MCF 10A (cell line): Measurements from ENCODE around the gene MED15. TPM values are rescaled to one million over a fixed set of nuclear protein-coding genes. Genes with fewer than 3 reads are reported as not detected.
A peak's percentile ranks its signal among the peaks of the same experiment; 100 is the strongest.

Source experiments
- BruUV-seq: library from RNA; stranded (reverse); fragments of 400-500 nt; replicated peaks from 2 replicates; lab custom pipeline; 2021; lab: Mats Ljungman, UMichigan
- CTCF ChIA-PET: fragments of 300-600 bp; sonication (Branson Sonifier 250); formaldehyde crosslinking; extraction: SDS; loops from one replicate; lab custom pipeline; 2021; ENCODE audit warnings: antibody characterized with exemption, inconsistent platforms; lab: Yijun Ruan, JAX
- POLR2A ChIA-PET: fragments of 300-600, 350-650 bp; sonication (Branson Sonifier 250); formaldehyde crosslinking; extraction: SDS; loops from one replicate; lab custom pipeline; 2020; ENCODE audit warnings: antibody characterized with exemption, inconsistent platforms; lab: Yijun Ruan, JAX
- DNase-seq: peaks from one replicate; pipeline ENCODE4 v3.0.0-alpha.2; 2018; ENCODE audit not compliant: unreplicated experiment
- H3K27ac Mint-ChIP-seq: one replicate; pipeline ENCODE4 v1.8.0; 2022; ENCODE audit warnings: mild to moderate bottlenecking, low read depth, mixed read lengths; ENCODE audit not compliant: unreplicated experiment
- H3K27me3 Mint-ChIP-seq: one replicate; pipeline ENCODE4 v1.8.0; 2022; ENCODE audit warnings: mixed read lengths; ENCODE audit not compliant: insufficient read depth, unreplicated experiment
- H3K36me3 Mint-ChIP-seq: one replicate; pipeline ENCODE4 v1.8.0; 2022; ENCODE audit warnings: mild to moderate bottlenecking, moderate library complexity, mixed read lengths; ENCODE audit not compliant: insufficient read depth, unreplicated experiment
- H3K4me1 Mint-ChIP-seq: one replicate; pipeline ENCODE4 v1.8.0; 2022; ENCODE audit warnings: mixed read lengths; ENCODE audit not compliant: insufficient read depth, unreplicated experiment
- H3K4me3 Mint-ChIP-seq: one replicate; pipeline ENCODE4 v1.8.0; 2022; ENCODE audit warnings: mild to moderate bottlenecking, moderate library complexity, mixed read lengths; ENCODE audit not compliant: unreplicated experiment
- H3K9me3 Mint-ChIP-seq: one replicate; pipeline ENCODE4 v1.8.0; 2022; ENCODE audit warnings: mixed read lengths; ENCODE audit not compliant: unreplicated experiment
- intact Hi-C: fragments of 100-400 bp; cut with micrococcal nuclease; formaldehyde crosslinking; loops from 2 replicates; pipeline ENCODE4 v1.14.1; 2022
- total RNA-seq: library from RNA; stranded (reverse); gene quantifications from 2 replicates; pipeline ENCODE4 v1.2.3, GENCODE V29; 2022
- TF ChIP-seq, protein P1 (sequence below): fragments of 200-600 bp; IDR thresholded peaks from one replicate; pipeline ENCODE4 v1.8.0; 2022; ENCODE audit warnings: antibody characterized with exemption, mild to moderate bottlenecking; ENCODE audit not compliant: unreplicated experiment

The MED15 gene
- total RNA-seq, 1 experiment from 2014 or later: 122 TPM

DNA sequence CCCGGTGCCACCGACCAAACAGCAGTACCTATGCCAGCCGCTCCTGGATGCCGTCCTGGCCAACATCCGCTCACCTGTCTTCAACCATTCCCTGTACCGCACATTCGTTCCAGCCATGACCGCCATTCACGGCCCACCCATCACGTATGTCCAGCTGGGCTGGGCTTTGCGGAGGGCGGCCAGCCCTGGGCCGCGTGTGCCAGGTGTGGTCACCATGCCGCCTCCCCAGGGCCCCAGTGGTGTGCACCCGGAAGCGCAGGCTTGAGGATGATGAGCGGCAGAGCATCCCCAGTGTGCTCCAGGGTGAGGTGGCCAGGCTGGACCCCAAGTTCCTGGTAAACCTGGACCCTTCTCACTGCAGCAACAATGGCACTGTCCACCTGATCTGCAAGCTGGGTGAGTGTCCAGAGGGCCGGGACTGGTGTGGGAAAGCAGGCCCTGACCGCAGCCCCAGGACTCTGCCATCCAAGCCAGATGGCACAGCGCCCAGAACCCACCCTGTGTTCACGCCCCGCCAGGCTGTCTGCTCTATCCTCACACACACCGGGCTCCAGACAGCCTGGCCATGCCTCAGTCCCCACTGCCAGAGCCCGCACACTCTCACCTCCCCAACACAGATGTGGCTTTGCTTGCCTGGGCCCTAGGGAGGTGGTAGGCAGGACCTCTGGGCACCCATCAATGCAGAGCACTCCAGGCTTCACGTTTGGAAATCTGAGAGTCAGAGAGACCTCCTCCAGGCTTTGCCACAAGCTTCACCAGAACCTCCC is 77.6 kb downstream of the MED15 start:
- H3K9me3 Mint-ChIP-seq: no peaks in the 10 kb centered on the region
- no peak for DNase-seq
- intact Hi-C loops: no loop called here
- peaks cover 64% of the 10 kb centered on the region for H3K36me3 Mint-ChIP-seq
- no peaks in the 10 kb centered on the region for H3K27me3 Mint-ChIP-seq
- TF ChIP-seq, protein P1, sequence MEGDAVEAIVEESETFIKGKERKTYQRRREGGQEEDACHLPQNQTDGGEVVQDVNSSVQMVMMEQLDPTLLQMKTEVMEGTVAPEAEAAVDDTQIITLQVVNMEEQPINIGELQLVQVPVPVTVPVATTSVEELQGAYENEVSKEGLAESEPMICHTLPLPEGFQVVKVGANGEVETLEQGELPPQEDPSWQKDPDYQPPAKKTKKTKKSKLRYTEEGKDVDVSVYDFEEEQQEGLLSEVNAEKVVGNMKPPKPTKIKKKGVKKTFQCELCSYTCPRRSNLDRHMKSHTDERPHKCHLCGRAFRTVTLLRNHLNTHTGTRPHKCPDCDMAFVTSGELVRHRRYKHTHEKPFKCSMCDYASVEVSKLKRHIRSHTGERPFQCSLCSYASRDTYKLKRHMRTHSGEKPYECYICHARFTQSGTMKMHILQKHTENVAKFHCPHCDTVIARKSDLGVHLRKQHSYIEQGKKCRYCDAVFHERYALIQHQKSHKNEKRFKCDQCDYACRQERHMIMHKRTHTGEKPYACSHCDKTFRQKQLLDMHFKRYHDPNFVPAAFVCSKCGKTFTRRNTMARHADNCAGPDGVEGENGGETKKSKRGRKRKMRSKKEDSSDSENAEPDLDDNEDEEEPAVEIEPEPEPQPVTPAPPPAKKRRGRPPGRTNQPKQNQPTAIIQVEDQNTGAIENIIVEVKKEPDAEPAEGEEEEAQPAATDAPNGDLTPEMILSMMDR: no peak
- peak overlapping the region; percentile 84 for H3K27ac Mint-ChIP-seq
- peaks cover 9% of the 10 kb centered on the region for H3K4me1 Mint-ChIP-seq
- POLR2A ChIA-PET: interaction anchor here (0.7 to 1.0 kb wide), 4 partner anchors 9 to 83 kb away, joined by 3 to 4 read pairs (median 4); no protein-coding TSS in a partner anchor
- BruUV-seq: no TSS peak
- CTCF ChIA-PET: no interaction called here
- H3K4me3 Mint-ChIP-seq: no peak overlapping the region

DNA sequence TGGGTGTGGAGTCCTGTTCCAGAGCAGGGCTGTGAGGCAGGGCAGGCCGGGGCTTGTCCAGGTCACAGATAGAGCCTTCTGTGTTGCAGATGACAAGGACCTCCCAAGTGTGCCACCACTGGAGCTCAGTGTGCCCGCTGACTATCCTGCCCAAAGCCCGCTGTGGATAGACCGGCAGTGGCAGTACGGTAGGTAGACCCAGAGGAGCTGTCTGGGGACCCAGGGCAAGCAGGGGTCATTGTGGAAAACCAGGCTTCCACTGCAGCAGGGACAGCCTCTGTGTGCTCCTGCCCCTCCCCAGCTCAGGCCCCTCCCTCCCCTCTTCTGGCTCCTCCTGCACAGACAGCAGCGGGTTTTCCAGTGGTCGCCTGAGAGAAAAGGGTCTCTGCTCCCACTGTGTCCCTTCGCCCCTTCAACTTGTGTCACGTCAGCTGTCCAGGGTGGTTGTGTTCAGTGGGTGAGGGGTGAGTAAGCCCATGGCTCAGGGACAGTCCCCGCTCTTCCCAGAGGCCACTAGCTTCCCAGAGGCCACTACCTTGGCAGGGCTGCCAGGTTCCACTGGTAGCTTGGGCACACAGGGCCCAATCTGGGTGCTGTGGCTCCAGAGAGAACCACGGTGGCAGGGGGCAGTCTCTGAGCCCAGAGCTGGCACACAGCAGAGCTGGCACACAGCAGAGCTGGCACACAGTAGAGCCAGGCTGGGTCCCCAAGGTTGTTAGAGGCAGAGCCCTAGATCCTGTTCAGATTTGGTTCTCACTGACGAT is 78.4 kb downstream of the MED15 start:
- CTCF ChIA-PET: interaction anchor here (0.7 kb wide), 1 partner anchor 207 kb away, joined by 3 read pairs; no protein-coding TSS in a partner anchor
- peaks cover 9% of the 10 kb centered on the region for H3K4me1 Mint-ChIP-seq
- H3K9me3 Mint-ChIP-seq: no peaks in the 10 kb centered on the region
- no peak overlapping the region for H3K4me3 Mint-ChIP-seq
- no TSS peak for BruUV-seq
- intact Hi-C loops: no loop called here
- H3K27me3 Mint-ChIP-seq: no peaks in the 10 kb centered on the region
- POLR2A ChIA-PET: interaction anchor here (0.7 to 1.0 kb wide), 4 partner anchors 9 to 84 kb away, joined by 3 to 4 read pairs (median 4); no protein-coding TSS in a partner anchor
- peak overlapping the region; percentile 84 for H3K27ac Mint-ChIP-seq
- DNase-seq: no peak
- peaks cover 59% of the 10 kb centered on the region for H3K36me3 Mint-ChIP-seq
- TF ChIP-seq, protein P1: no peak

DNA sequence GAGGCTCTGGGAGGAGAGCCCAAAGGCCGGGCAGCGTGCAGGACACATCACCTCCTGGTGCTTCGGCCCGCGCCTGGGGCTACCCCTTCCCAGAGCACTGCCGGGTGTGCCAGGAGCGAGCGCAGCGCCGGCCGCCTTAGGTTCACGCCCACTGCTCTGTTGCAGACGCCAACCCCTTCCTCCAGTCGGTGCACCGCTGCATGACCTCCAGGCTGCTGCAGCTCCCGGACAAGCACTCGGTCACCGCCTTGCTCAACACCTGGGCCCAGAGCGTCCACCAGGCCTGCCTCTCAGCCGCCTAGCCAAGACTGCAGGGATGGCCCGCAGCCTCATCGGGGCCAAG is 79.0 kb downstream of the MED15 start:
- Mint-ChIP-seq H3K9me3 (no peaks in the 10 kb centered on the region), H3K4me1 (peaks cover 9% of the 10 kb centered on the region), H3K27me3 (no peaks in the 10 kb centered on the region), H3K27ac (no peak overlapping the region), H3K4me3 (no peak overlapping the region), H3K36me3 (peaks cover 55% of the 10 kb centered on the region)
- ChIA-PET CTCF (interaction anchor here (0.7 kb wide), 2 partner anchors 17 to 207 kb away, joined by 3 read pairs; no protein-coding TSS in a partner anchor), POLR2A (interaction anchor here (0.9 to 1.0 kb wide), 2 partner anchors 17 to 84 kb away, joined by 3 to 4 read pairs; no protein-coding TSS in a partner anchor)
- TF ChIP-seq, protein P1: no peak
- no TSS peak for BruUV-seq
- DNase-seq: no peak
- intact Hi-C loops: no loop called here
